Measurements from ENCODE around the gene PELI2. TPM values are rescaled to one million over a fixed set of nuclear protein-coding genes. Genes with fewer than 3 reads are reported as not detected.

Gene PELI2
- total RNA-seq, 1 donor from 2014 or later: 33.7 TPM

DNA sequence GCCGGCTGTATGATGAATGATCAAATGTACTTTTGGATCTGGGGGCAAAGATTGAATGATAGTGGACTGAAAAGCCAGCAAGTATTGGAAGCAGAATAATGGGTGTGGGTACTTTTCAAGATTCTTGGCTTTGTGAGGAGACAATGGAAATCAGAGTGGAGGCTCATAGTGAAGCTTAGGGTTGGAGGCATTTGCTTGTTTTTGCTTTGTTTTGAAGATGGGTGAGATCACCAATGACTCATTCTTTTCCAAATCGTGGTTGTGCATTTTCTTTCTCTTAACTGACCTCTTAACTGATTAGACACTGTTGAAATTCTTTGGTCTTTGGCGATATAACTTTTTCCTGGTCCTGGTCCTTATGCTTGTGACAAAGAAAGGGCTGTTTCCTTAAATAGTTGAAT lies 54.4 kb downstream of the PELI2 start:
- peak overlapping the region; percentile 46 for H3K27ac Mint-ChIP-seq
- H3K4me3 Mint-ChIP-seq: peak overlapping the region; percentile 26
- no peaks in the 10 kb centered on the region for H3K36me3 Mint-ChIP-seq
- DNase-seq (ENCODE audit: extremely low spot score, unreplicated experiment): no peak
- no peaks in the 10 kb centered on the region for H3K27me3 Mint-ChIP-seq
- peaks cover 26% of the 10 kb centered on the region for H3K4me1 Mint-ChIP-seq (ENCODE audit: unreplicated experiment)
- H3K9me3 Mint-ChIP-seq: peaks cover 4% of the 10 kb centered on the region
- TF ChIP-seq, protein P1, sequence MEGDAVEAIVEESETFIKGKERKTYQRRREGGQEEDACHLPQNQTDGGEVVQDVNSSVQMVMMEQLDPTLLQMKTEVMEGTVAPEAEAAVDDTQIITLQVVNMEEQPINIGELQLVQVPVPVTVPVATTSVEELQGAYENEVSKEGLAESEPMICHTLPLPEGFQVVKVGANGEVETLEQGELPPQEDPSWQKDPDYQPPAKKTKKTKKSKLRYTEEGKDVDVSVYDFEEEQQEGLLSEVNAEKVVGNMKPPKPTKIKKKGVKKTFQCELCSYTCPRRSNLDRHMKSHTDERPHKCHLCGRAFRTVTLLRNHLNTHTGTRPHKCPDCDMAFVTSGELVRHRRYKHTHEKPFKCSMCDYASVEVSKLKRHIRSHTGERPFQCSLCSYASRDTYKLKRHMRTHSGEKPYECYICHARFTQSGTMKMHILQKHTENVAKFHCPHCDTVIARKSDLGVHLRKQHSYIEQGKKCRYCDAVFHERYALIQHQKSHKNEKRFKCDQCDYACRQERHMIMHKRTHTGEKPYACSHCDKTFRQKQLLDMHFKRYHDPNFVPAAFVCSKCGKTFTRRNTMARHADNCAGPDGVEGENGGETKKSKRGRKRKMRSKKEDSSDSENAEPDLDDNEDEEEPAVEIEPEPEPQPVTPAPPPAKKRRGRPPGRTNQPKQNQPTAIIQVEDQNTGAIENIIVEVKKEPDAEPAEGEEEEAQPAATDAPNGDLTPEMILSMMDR (conservative IDR thresholded peaks at IDR 0.05): no peak

DNA sequence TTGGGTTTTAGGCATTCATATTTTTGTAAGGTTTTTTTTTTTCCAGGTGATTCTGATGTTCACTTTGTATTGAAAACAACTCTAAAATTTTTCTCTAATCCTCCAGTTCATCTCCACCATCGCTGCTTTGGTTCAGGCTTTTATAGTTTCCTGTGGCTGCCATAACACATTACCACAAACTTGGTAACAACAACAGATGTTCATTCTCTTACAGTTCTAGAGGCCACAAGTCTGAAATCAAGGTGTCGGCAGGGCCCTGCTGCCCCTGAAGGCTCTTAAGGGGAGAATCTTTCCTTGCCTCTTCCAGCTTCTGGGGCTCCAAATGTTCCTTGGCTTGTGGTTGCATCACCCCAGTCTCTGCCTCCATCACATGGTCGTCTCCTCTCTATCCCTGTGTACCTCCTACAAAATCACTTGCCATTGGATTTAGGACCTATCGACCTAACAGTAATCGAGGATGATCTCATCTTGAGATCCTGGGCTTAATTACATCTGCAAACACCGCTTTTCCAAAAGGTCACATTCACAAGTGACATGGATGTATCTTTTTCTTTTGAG lies 55.2 kb downstream of the PELI2 start:
- peaks cover 26% of the 10 kb centered on the region for H3K4me1 Mint-ChIP-seq (ENCODE audit: unreplicated experiment)
- no peak overlapping the region for H3K4me3 Mint-ChIP-seq
- TF ChIP-seq, protein P1 (conservative IDR thresholded peaks at IDR 0.05): no peak
- no peak overlapping the region for H3K27ac Mint-ChIP-seq
- H3K36me3 Mint-ChIP-seq: no peaks in the 10 kb centered on the region
- H3K9me3 Mint-ChIP-seq: peaks cover 4% of the 10 kb centered on the region
- no peaks in the 10 kb centered on the region for H3K27me3 Mint-ChIP-seq
- no peak for DNase-seq (ENCODE audit: extremely low spot score, unreplicated experiment)

DNA sequence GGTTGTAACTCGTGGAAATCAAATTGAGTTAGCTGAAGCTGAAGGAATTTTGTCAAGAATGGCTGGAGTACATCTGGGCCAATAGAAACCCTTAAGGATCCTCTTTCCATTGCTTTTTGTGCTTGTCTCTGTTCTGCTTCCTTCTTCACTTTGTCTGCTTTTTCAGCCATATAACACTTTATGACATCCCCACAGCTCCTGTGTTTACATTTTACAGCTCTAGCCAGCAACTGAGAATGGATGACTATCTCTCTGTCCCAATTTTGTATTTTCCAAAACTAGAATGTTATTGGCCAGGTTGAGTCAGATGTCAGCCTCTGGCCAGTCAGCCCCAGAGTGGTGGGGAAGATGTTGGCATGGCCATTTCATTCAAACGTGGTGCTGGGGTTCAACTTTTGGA lies 57.6 kb downstream of the PELI2 start:
- H3K27ac Mint-ChIP-seq: no peak overlapping the region
- DNase-seq (ENCODE audit: extremely low spot score, unreplicated experiment): no peak
- no peaks in the 10 kb centered on the region for H3K27me3 Mint-ChIP-seq
- TF ChIP-seq, protein P1 (conservative IDR thresholded peaks at IDR 0.05): no peak
- peaks cover 29% of the 10 kb centered on the region for H3K4me1 Mint-ChIP-seq (ENCODE audit: unreplicated experiment)
- H3K36me3 Mint-ChIP-seq: peaks cover 6% of the 10 kb centered on the region
- H3K4me3 Mint-ChIP-seq: no peak overlapping the region
- H3K9me3 Mint-ChIP-seq: peaks cover 4% of the 10 kb centered on the region

DNA sequence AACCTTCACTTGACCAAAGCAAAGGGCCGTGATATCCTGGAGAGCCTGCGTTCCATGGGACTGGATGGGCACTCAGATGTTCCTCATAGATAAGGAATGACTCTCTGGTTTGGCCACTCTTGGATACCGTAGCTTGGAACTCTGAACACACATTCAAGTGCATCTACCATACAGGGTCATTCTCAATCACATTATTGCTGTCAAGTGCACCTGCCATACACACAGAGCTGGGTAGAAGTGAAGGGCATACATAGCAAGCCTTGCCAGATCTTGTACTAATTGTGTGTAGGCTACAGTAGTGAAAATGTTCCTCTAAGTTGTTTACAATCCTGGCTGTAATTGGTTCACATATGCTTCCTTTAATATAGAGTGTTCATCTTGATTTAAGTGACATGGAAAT lies 58.3 kb downstream of the PELI2 start:
- H3K9me3 Mint-ChIP-seq: peaks cover 4% of the 10 kb centered on the region
- no peak for DNase-seq (ENCODE audit: extremely low spot score, unreplicated experiment)
- no peak overlapping the region for H3K27ac Mint-ChIP-seq
- H3K27me3 Mint-ChIP-seq: no peaks in the 10 kb centered on the region
- H3K4me3 Mint-ChIP-seq: no peak overlapping the region
- peaks cover 9% of the 10 kb centered on the region for H3K36me3 Mint-ChIP-seq
- TF ChIP-seq, protein P1 (conservative IDR thresholded peaks at IDR 0.05): no peak
- peaks cover 26% of the 10 kb centered on the region for H3K4me1 Mint-ChIP-seq (ENCODE audit: unreplicated experiment)

DNA sequence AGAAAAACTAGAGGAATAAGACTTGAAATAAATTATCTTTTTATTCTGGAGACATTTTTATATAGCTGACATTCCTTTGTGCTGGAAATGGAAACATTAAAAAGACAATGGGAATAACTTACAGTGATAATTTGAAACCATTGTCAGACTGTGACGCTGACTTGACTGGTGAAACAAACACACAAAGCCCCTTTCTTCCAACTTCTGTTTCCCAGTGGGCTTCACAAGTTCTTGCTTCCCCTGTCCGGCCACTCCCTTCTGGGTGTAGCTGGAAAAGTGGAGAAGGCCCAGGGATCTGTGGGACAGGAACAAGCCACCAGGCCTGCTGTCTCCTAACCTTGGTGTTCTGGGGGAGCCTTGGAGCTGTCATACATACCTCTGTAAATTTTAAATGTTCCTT lies 58.8 kb downstream of the PELI2 start:
- Mint-ChIP-seq H3K4me3 (no peak overlapping the region), H3K36me3 (peaks cover 9% of the 10 kb centered on the region), H3K27me3 (no peaks in the 10 kb centered on the region), H3K27ac (no peak overlapping the region), H3K4me1 (ENCODE audit: unreplicated experiment) (peaks cover 29% of the 10 kb centered on the region), H3K9me3 (peaks cover 4% of the 10 kb centered on the region)
- DNase-seq (ENCODE audit: extremely low spot score, unreplicated experiment): no peak
- TF ChIP-seq, protein P1 (conservative IDR thresholded peaks at IDR 0.05): no peak

Data from type B pancreatic cell (in vitro differentiated cells).